ENCODE measurements around the gene PXDC1. TPM values are rescaled to one million over a fixed set of nuclear protein-coding genes. Genes with fewer than 3 reads are reported as not detected.

PXDC1 gene
- total RNA-seq, 5 donors from 2014 or later (not counting 1 experiment from before 2014, with no cell fraction given): 0.30 to 1.2 (median 0.41) TPM

DNA sequence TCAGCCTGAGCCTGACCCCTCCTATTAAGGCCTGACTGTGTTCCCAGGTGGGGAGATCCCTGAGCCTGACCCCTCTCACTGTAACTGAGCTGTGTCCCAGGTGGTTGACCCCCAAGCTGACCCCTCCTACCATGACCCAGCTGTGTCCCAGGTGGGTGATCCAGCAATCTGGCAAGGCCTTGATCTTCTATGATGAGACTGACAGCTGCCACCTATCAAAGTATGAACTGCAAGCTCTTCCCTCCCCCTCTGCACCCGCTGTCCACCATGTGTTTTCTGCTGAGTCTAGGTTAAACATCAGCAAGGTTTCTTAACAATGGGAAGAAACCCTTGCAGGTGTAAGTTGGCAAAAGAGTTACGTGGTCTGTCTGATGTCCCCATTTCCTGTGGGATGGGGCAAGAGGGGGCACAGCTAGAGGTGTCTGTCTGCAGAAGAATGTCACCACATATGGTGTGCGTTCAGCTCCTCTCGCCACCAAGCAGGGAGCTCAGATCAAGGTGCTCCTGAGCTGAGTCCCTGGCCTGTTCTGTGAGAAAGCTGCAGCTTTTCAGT, 5.9 kb downstream of the PXDC1 start:
- Histone ChIP-seq H3K4me3 (ENCODE audit: control insufficient read depth in 1 of 2, extremely low read depth in 1 of 2, low read length in 1 of 2) (no peak overlapping the region), H3K27ac (ENCODE audit: low read length) (no peak overlapping the region), H3K36me3 (ENCODE audit: control insufficient read depth in 2 of 2, extremely low read depth in 1 of 2, insufficient read depth in 1 of 2, low read length in 1 of 2) (no peaks in the 10 kb centered on the region), H3K4me1 (ENCODE audit: control insufficient read depth in 1 of 2, extremely low read depth in 1 of 2, insufficient read depth in 2 of 2, low read length in 2 of 2) (peaks cover 0 to 16% of the 10 kb centered on the region in 2 experiments), H3K27me3 (replicated peaks in 1 of 2; ENCODE audit: control insufficient read depth in 2 of 2, extremely low read depth in 1 of 2, insufficient read depth in 2 of 2, low read length in 1 of 2) (peaks cover 0 to 46% of the 10 kb centered on the region in 2 experiments), H3K9me3 (no peaks in the 10 kb centered on the region)
- 73% methylated on average over 3 of the region's 4 CpGs for WGBS (ENCODE audit: insufficient coverage)
- no peak for ATAC-seq (replicated peaks in 1 of 4)
- H3K27me3 Mint-ChIP-seq: peaks cover 24 to 34% of the 10 kb centered on the region in 2 donors
- peaks cover 14 to 24% (median 18%) of the 10 kb centered on the region in 3 donors for H3K4me1 Mint-ChIP-seq
- POLR2A ChIA-PET: no interaction called here
- H3K36me3 Mint-ChIP-seq: no peaks in the 10 kb centered on the region
- H3K9me3 Mint-ChIP-seq: no peaks in the 10 kb centered on the region
- DNase-seq: no peak
- CTCF ChIA-PET: interaction anchor here (0.6 to 1.4 kb wide), 7 partner anchors 10 to 410 kb away, joined by 3 to 6 read pairs (median 3); partner anchors contain the start of gene ECI2 (in 1 of the 2)
- H3K4me3 Mint-ChIP-seq: no peak overlapping the region
- H3K27ac Mint-ChIP-seq: no peak overlapping the region

DNA sequence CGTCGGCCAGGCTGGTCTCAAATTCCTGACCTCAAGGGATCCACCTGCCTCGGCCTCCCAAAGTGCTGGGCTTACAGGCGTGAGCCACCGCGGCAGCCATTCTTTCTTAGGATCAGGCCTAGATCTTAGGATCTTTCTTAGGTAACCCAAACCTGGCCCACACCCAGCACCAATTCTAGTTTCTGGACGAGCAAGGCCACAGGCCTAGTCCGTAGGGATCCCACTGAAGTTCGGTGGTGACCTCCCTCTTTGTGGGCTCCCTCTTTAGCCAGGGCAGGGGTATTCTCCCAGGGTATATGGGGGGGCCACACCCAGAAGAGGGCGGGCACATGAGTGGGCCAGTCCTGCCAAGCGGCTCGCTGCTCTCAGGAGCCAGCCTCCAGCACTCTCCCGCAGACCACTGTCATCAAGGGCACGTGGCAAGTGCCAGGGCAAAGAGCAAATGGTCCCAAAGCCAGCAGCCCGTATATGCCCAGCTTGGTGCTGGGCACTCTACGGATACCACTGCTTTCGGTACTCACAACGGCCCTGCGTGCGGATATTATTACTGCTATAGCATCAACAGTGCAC, 6.5 kb downstream of the PXDC1 start:
- H3K9me3 ChIP-seq: no peaks in the 10 kb centered on the region
- no peak overlapping the region for H3K4me3 ChIP-seq (ENCODE audit: control insufficient read depth in 1 of 2, extremely low read depth in 1 of 2, low read length in 1 of 2)
- H3K27ac Mint-ChIP-seq: no peak overlapping the region
- ChIA-PET POLR2A (no interaction called here), CTCF (interaction anchor here (0.7 to 1.2 kb wide), 4 partner anchors 10 to 411 kb away, joined by 3 to 4 read pairs (median 3); no protein-coding TSS in a partner anchor)
- no peaks in the 10 kb centered on the region for H3K9me3 Mint-ChIP-seq
- ATAC-seq (replicated peaks in 1 of 4) (no peak), DNase-seq (no peak)
- H3K4me1 ChIP-seq (ENCODE audit: control insufficient read depth in 1 of 2, extremely low read depth in 1 of 2, insufficient read depth in 2 of 2, low read length in 2 of 2): peaks cover 0 to 11% of the 10 kb centered on the region in 2 experiments
- H3K27me3 ChIP-seq (replicated peaks in 1 of 2; ENCODE audit: control insufficient read depth in 2 of 2, extremely low read depth in 1 of 2, insufficient read depth in 2 of 2, low read length in 1 of 2): peaks cover 0 to 43% of the 10 kb centered on the region in 2 experiments
- WGBS (ENCODE audit: insufficient coverage): 92% methylated on average over 19 of the region's 20 CpGs
- H3K36me3 Mint-ChIP-seq: no peaks in the 10 kb centered on the region
- no peak overlapping the region for H3K4me3 Mint-ChIP-seq
- peaks cover 24 to 30% of the 10 kb centered on the region in 2 donors for H3K27me3 Mint-ChIP-seq
- peaks cover 14 to 22% (median 18%) of the 10 kb centered on the region in 3 donors for H3K4me1 Mint-ChIP-seq
- H3K27ac ChIP-seq (ENCODE audit: low read length): no peak overlapping the region
- no peaks in the 10 kb centered on the region for H3K36me3 ChIP-seq (ENCODE audit: control insufficient read depth in 2 of 2, extremely low read depth in 1 of 2, insufficient read depth in 1 of 2, low read length in 1 of 2)

DNA sequence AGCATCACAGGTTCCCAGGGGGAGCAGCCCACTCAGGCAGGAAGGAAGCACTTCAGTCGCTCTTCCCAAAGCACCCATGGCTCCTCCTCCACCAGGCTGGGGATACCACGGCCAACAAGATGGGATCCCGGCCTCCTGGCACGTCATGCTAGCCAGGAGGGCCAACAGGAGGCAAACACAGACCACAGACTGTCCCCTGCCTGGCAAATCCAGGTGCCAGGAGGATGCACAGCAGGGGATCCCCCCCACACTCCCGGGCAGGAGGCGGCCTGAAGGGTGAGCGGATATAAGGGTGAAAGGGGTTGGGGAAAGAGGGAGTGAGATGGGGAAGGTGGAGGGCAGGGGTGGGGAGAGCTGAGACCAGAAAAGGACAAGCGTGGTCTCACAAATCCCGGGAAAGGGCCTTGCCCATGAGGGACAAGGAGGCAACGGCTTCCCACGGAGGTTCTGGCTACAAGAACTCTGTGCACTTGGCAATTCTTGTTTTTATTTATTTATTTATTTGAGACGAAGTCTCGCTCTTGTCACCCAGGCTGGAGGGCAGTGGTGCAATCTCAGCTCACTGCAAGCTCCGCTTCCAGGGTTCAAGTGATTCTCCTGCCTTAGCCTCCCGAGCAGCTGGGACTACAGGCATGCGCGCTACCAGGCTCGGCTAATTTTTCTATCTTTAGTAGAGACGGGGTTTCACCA, 7.2 kb downstream of the PXDC1 start:
- Mint-ChIP-seq H3K9me3 (no peaks in the 10 kb centered on the region), H3K4me3 (no peak overlapping the region), H3K27me3 (peaks cover 18 to 26% of the 10 kb centered on the region in 2 donors), H3K4me1 (peaks cover 14 to 20% (median 18%) of the 10 kb centered on the region in 3 donors), H3K27ac (no peak overlapping the region), H3K36me3 (no peaks in the 10 kb centered on the region)
- Histone ChIP-seq H3K4me1 (ENCODE audit: control insufficient read depth in 1 of 2, extremely low read depth in 1 of 2, insufficient read depth in 2 of 2, low read length in 2 of 2) (peaks cover 0 to 11% of the 10 kb centered on the region in 2 experiments), H3K4me3 (ENCODE audit: control insufficient read depth in 1 of 2, extremely low read depth in 1 of 2, low read length in 1 of 2) (no peak overlapping the region), H3K36me3 (ENCODE audit: control insufficient read depth in 2 of 2, extremely low read depth in 1 of 2, insufficient read depth in 1 of 2, low read length in 1 of 2) (no peaks in the 10 kb centered on the region), H3K27ac (ENCODE audit: low read length) (no peak overlapping the region), H3K9me3 (no peaks in the 10 kb centered on the region), H3K27me3 (replicated peaks in 1 of 2; ENCODE audit: control insufficient read depth in 2 of 2, extremely low read depth in 1 of 2, insufficient read depth in 2 of 2, low read length in 1 of 2) (peaks cover 0 to 38% of the 10 kb centered on the region in 2 experiments)
- DNase-seq (no peak), ATAC-seq (replicated peaks in 1 of 4) (no peak)
- CTCF ChIA-PET: interaction anchor here (0.8 to 2.1 kb wide), 3 partner anchors 234 to 466 kb away, joined by 3 to 19 read pairs (median 6); no protein-coding TSS in a partner anchor
- 90% methylated on average over 15 of the region's 19 CpGs for WGBS (ENCODE audit: insufficient coverage)
- POLR2A ChIA-PET: no interaction called here

DNA sequence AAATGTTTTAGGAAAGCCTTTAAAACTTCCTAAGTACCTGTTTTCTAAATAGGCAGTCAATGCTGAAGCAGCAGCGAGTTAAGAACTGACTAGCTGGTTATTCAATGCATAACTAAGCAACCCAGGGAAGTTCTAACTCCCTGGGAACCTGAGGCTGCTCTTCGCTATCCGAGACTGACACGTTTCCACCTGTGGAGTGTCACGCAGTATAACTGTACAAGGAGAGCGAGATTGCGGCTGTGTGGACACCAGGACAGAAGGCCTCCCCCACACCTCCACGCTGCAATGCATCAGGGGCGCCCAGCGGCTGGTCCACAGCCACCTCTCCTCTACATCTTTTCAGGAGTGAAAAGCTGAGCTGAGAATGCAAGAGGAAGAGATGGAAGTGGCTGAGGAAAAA, 8.0 kb downstream of the PXDC1 start:
- CTCF ChIA-PET: interaction anchor here (0.5 to 2.1 kb wide), 12 partner anchors 13 to 467 kb away, joined by 3 to 22 read pairs (median 4); a partner anchor contains a TSS
- H3K9me3 ChIP-seq: no peaks in the 10 kb centered on the region
- Mint-ChIP-seq H3K4me3 (no peak overlapping the region), H3K4me1 (peaks cover 14 to 18% (median 18%) of the 10 kb centered on the region in 3 donors), H3K36me3 (no peaks in the 10 kb centered on the region), H3K27me3 (peaks cover 14 to 22% of the 10 kb centered on the region in 2 donors), H3K9me3 (no peaks in the 10 kb centered on the region), H3K27ac (no peak overlapping the region)
- DNase-seq (no peak), ATAC-seq (replicated peaks in 1 of 4) (no peak)
- H3K4me1 ChIP-seq (ENCODE audit: control insufficient read depth in 1 of 2, extremely low read depth in 1 of 2, insufficient read depth in 2 of 2, low read length in 2 of 2): peaks cover 0 to 11% of the 10 kb centered on the region in 2 experiments
- POLR2A ChIA-PET: no interaction called here
- WGBS (ENCODE audit: insufficient coverage): 94% methylated on average over 5 of the region's 10 CpGs
- no peak overlapping the region for H3K27ac ChIP-seq (ENCODE audit: low read length)
- H3K4me3 ChIP-seq (ENCODE audit: control insufficient read depth in 1 of 2, extremely low read depth in 1 of 2, low read length in 1 of 2): no peak overlapping the region
- H3K36me3 ChIP-seq (ENCODE audit: control insufficient read depth in 2 of 2, extremely low read depth in 1 of 2, insufficient read depth in 1 of 2, low read length in 1 of 2): no peaks in the 10 kb centered on the region
- H3K27me3 ChIP-seq (replicated peaks in 1 of 2; ENCODE audit: control insufficient read depth in 2 of 2, extremely low read depth in 1 of 2, insufficient read depth in 2 of 2, low read length in 1 of 2): peaks cover 0 to 33% of the 10 kb centered on the region in 2 experiments

DNA sequence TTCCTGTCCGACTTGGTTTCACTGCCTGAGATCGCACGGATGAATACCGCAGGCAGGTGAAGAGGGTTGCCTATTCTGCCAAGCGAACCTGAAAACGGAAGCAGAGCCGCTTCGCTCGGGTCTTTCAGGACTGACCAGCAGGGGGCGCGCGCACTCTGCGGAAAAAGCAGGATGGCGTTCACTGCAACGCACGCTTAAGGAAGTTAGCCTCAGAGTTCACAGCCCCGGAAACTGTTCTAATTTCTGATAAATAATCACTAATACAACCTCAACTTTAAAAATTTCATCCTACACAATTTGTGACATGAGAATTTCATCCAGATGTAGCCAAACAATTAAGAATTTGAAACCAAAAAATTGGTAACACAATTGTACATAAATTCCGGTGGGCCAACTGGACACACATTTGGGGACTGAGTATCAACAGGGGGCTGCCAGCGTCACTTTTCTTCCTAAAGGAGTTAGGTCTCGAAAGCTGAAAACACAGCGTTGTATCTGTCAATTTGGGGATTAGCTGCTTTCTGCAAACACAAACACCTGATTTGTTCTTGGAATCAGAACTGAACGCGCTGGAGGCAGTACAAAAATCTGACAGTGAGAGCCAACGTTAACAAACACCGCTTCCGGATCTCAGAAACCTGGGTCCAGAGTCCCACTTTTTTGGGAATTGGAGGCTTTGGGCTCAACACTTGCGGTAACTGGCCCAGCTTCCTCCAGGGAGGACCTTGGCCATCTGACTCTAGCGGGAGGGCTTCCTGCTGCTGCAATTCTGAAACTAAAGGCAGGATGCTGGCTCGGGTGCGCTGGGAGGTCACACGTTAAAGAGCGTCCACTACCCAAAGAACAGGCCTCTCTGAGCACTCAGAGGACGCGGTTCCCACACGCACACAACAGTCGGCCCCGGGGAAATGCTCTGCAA, 8.8 kb downstream of the PXDC1 start:
- DNase-seq: peak; percentile 62 to 94 (median 86)
- ChIA-PET CTCF (interaction anchor here (0.5 to 2.1 kb wide), 14 partner anchors 12 to 467 kb away, joined by 3 to 22 read pairs (median 4); a partner anchor contains a TSS), POLR2A (no interaction called here)
- H3K36me3 ChIP-seq (ENCODE audit: control insufficient read depth in 2 of 2, extremely low read depth in 1 of 2, insufficient read depth in 1 of 2, low read length in 1 of 2): no peaks in the 10 kb centered on the region
- peaks cover 0 to 28% of the 10 kb centered on the region in 2 experiments for H3K27me3 ChIP-seq (replicated peaks in 1 of 2; ENCODE audit: control insufficient read depth in 2 of 2, extremely low read depth in 1 of 2, insufficient read depth in 2 of 2, low read length in 1 of 2)
- Mint-ChIP-seq H3K36me3 (no peaks in the 10 kb centered on the region), H3K27me3 (peaks cover 14 to 22% of the 10 kb centered on the region in 2 donors), H3K4me3 (peak overlapping the region; percentile 25 to 64 (median 63)), H3K4me1 (peaks cover 14 to 18% (median 18%) of the 10 kb centered on the region in 3 donors), H3K9me3 (no peaks in the 10 kb centered on the region), H3K27ac (peak overlapping the region; percentile 65 to 72)
- H3K27ac ChIP-seq (ENCODE audit: low read length): no peak overlapping the region
- no peaks in the 10 kb centered on the region for H3K9me3 ChIP-seq
- peak; percentile 83 to 96 (median 92) for ATAC-seq (replicated peaks in 1 of 4)
- whole genome bisulfite sequencing (ENCODE audit: insufficient coverage): 14% methylated on average over 32 of the region's 37 CpGs
- peaks cover 0 to 11% of the 10 kb centered on the region in 2 experiments for H3K4me1 ChIP-seq (ENCODE audit: control insufficient read depth in 1 of 2, extremely low read depth in 1 of 2, insufficient read depth in 2 of 2, low read length in 2 of 2)
- no peak overlapping the region for H3K4me3 ChIP-seq (ENCODE audit: control insufficient read depth in 1 of 2, extremely low read depth in 1 of 2, low read length in 1 of 2)

All from T-cell (primary cell).